Measurements from ENCODE around the gene CHST15.
"Not testable (repeated sequence)": the region's sequence is repeated elsewhere in the genome, so short reads cannot be mapped to it uniquely, and the experiment has no call there.

The CHST15 gene

GRCh38 chr10:124124123-124124768, 30.8 kb upstream of the CHST15 start:
- DNase-seq (ENCODE audit: low read depth), result no peak

DNA sequence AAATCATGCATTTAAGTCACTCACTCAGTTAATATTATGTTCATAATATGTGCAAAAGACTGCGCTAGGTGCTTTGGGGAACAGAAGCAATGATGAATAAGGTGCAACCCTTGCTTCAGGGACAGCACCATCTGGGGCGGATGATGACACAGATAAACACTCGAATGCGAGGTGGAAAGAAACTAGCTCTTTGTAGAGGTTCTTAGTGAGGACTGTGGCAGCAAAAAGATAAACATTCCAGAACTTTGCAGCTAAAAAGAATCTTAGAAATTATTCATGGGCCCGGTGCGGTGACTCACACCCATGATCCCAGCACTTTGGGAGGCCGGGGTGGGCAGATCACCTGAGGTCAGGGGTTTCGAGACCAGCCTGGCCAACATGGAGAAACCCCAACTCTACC, 29.8 kb upstream of the CHST15 start:
- DNase-seq (ENCODE audit: low read depth), result no peak

DNA sequence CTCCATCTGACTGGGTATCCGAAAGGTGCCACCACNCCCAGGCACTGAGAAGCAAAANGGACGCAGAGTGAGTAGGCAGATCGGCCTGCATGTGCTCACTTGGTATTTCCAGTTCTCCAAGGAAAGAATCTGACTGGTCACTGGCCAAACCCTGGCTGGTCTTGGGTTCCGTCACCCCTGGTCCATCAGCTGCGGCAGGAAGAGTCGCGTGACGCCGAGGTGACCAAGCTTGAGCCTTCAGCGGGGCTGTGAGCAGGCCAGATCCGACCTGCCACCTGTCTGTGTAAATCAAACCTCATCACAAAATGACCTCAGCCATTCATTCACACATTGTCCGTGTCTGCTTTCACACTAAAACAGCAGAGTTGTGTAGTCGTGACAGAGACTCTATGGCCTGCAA, 28.8 kb upstream of the CHST15 start:
- DNase-seq (ENCODE audit: low read depth), result no peak

- no peak for DNase-seq (ENCODE audit: low read depth)
These were observed 27.1 kb upstream of the CHST15 start for GRCh38 chr10:124120410-124121061.

DNA sequence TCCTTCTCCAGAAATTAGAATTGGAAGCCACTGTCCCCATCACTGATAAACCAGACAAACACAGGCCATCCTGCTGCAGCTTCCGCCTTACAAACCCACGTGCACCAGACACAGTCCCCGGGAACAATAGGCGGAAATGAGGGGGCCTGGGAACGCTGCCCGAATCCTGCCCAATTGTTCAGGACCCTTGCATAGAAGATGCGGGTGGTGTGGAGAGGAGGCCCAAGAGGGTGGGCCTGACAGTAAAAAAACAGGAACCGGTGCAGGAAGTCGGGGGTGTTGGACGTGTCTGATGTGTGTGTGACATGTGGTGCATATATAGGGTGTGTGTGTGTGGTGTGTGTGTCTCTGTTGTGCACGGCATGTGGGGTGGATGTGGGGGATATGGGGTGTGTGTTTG, 26.5 kb upstream of the CHST15 start:
- no peak for DNase-seq (ENCODE audit: low read depth)

DNA sequence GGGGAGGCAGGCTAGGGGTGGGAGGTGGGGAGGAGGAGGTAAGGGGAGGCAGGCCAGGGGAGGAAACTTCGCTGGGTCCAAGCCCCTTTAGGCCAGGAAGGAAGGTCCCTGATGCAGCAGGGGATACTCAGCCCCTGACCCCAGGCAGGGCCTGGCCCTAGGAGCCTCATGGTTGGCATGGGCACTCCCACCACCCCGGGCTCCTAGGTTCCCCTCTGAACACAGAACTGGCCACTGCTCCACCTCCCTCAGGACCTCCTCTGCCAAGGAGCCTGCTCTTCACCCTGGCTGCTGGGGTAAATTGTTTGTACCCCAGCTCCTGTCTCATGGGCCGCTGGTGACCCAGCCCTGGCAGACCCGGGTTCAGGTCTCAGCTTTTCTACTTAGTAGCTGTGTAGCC, 25.8 kb upstream of the CHST15 start:
- no peak for DNase-seq (ENCODE audit: low read depth)

GRCh38 chr10:124117833-124118232, 24.4 kb upstream of the CHST15 start:
- DNase-seq (ENCODE audit: low read depth), result no peak

- no peak for DNase-seq (ENCODE audit: low read depth)
These were observed 24.1 kb upstream of the CHST15 start for GRCh38 chr10:124117511-124117785.

GRCh38 chr10:124116771-124117510, 23.5 kb upstream of the CHST15 start:
- DNase-seq (ENCODE audit: low read depth), result no peak

- no peak for DNase-seq (ENCODE audit: low read depth)
These were observed 21.3 kb upstream of the CHST15 start for GRCh38 chr10:124114696-124115095.

- DNase-seq (ENCODE audit: low read depth), result no peak
These were observed 19.6 kb upstream of the CHST15 start for GRCh38 chr10:124112891-124113580.

DNA sequence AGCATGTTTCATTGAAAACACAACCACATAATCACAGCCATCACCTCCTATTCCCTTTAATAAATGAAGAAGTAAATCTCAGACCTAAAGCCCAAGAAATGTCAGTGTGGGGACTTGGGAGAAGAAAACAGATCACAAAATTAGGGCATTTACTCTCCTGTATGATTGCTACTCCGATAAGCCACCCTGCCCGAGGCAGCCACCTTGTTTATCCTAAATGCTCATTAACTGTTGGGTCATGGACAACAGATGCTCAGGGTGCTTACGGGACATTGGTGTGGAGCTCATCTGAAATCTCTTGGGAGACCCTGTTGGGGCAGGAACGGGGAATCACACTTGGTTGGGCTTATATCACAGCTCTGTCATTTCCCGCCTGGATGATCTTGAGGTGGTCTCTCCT, 17.5 kb upstream of the CHST15 start:
- no peak for DNase-seq (ENCODE audit: low read depth)

DNA sequence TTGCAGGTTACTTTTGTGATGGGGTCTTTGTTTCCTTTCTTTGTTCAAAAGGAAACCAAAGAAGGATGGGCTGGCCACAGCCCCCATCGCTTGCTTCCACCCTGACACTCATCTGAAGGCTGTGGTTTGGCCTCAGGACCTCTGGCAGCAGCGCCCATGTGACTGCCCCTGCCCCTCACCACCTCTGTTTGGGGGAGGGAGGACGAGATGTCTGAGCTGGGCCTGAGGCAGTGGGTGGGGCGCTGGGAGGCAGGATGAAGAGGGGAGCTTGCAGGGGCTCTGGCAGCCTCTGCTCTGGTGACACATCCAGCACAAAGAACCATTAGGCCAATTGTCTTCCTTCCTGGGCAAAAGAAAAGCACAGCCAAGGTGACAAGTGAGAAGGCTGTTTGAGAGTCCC, 15.9 kb upstream of the CHST15 start:
- no peak for DNase-seq (ENCODE audit: low read depth)

DNA sequence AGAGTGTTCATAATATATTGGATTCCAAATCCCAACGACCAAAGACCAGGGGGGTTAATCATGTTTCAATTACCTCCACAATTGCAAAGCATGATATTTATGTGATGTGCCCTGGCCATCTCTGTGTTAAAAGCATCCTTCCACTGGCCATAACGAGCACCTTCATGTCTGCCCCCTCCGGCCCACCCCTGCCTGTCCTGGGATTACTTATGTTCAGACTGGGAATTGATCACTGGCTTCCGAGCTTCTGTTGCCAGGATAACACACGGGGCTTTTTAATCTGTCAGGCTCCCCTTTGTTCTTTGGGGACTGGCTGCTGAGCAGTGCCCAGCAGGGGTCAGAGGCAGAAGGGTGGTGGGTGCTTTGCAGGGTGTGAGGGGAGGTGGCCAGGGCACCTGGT, 13.7 kb upstream of the CHST15 start:
- DNase-seq (ENCODE audit: low read depth), result no peak

DNA sequence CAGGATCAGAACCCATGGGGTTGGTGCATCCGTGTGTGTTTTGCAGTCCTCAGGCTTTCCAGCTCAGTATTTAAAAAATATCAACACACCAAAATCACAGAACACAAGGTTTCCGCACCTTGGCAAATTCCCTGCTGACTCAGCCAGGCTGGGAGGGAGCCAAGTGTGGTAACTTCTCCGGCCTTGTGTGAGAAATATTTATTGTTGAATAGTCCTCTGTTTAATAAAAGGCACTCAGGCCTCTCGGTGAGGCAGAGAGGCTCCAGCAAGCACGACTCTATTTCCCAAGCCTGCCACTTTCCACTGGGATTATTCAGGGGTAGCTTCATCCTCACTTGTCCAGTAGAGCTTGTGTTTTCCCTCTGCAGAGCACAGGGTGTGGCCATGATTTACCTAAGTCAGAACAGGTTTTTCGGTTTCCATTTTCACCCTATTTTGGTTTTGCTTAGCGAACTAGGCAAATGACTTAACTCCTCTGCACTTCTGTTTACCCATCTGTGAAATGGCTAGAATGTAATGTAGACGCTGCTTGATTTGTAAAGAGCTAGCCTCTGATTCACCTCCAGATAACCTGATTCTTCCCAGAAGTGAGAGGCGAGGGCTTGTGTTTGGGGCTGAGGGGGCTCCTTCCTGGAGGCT, 13.0 kb upstream of the CHST15 start:
- DNase-seq (ENCODE audit: low read depth), result no peak

- DNase-seq (ENCODE audit: low read depth), result no peak
These were observed 12.2 kb upstream of the CHST15 start for GRCh38 chr10:124105594-124105993.

DNA sequence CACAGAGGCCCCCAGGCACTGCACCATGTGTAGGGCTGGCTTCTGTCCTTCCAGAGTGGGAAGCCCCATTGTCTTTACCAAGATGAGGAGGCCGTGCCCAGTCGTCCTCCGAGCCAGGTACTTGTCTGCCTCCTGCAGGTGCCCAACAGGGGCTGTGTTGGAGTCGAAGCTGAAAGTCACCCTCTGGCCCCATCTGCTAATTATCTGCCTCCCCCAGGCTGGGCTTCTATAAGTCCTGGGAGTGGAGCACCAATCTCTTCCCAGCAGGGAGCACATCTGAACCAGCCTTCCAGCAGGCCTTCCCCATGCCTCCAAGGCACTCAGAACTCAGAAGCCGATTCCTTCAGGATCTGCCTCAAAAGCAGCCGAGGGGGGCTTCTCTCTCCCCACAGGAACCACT, 11.6 kb upstream of the CHST15 start:
- DNase-seq (ENCODE audit: low read depth), result no peak

DNA sequence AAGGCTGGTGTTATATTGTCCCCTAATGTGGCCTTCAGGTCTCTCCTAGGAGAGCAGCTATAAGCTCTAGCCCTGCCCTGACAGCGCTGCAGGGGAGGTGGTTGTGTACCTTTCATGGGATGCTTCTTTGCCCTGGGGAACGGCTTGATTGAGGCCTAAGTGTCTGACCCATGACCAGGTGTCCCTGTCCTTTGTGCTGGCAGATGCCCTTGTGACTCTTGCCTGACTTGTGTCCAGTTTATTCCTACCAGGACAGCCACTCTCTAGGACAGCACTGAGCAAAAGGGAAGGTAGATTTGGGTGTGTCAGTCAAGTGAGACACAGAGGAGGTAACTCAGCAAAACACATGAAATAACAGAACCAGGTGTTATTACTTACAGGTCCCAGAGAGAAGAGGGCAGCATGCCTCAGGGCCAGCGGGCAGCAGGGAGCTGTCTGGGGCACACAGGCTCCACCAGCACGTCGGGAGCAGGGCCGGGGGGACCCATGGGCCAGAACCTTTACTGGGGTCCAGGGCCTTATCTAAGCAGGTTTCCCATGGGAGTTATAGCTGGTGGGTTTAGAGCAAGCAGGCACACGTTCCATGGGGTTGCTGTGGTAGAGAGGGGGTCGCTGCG, 10.7 kb upstream of the CHST15 start:
- no peak for DNase-seq (ENCODE audit: low read depth)

DNA sequence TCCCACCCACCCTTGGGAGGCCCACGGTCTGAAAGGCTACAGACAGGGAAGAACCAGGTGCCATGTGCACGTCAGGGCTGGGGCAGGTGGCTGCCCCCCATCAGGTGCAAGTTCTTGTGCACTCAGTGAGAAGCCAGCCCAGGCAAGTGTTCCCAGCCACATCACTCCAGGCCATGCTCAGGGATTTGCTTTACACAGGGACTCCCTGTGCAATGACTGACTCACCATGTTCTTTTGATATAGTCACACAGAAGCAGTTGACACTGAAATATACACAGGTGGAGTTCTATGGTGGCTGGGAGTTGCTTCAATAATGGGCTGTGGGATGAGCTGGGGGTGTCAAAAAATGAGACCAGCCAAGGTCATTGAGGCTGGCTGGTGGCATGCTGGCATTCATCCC, 8.0 kb upstream of the CHST15 start:
- DNase-seq (ENCODE audit: low read depth), result no peak

- DNase-seq (ENCODE audit: low read depth), result not testable (repeated sequence)
These were observed 7.3 kb upstream of the CHST15 start for GRCh38 chr10:124100651-124101050.

- DNase-seq (ENCODE audit: low read depth), result no peak
These were observed 6.7 kb upstream of the CHST15 start for GRCh38 chr10:124100124-124100523.

DNA sequence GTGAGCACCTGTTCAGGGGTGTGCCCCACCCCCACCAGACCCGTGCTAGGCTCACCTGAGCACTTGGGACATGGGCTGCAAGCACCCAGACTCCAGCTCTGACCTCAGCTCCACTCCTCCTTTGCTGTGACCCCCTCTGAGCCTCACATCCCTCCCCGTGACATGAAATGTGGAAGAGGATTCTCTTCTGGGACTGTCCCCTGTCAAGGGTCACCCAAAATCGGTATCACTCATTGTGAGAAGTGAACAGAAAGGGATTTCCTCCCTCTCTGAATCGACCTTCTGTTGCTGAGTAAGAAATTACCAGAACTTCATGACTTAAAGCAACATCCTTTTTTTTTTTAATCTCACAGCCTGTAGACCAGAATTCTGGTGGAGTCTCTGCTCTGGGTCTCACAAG, 6.2 kb upstream of the CHST15 start:
- DNase-seq (ENCODE audit: low read depth), result no peak

Data from T-helper 22 cell (primary cell).